ENCODE results near the gene UBE2U. TPM values are rescaled to one million over a fixed set of nuclear protein-coding genes. Genes with fewer than 3 reads are reported as not detected.

UBE2U gene
- total and polyA plus RNA-seq, 10 of the 15 experiments (the other 5 are each of a cell fraction or from before 2014, with no cell fraction given) = not detected

- TF ChIP-seq SIX5 (IDR thresholded peaks at IDR 0.05; ENCODE audit: low read depth, low read length, severe bottlenecking) = no peak
- TF ChIP-seq JUNB (IDR thresholded peaks at IDR 0.05) = no peak
- no peak for TF ChIP-seq ZBTB40 (IDR thresholded peaks at IDR 0.05; ENCODE audit: borderline replicate concordance)
- TF ChIP-seq BMI1 (IDR thresholded peaks at IDR 0.05; ENCODE audit: borderline replicate concordance) = no peak
- no peak for TF ChIP-seq IKZF2 (IDR thresholded peaks at IDR 0.05)
- no peak for TF ChIP-seq REST (IDR thresholded peaks at IDR 0.05; ENCODE audit: low read depth, low read length)
- TF ChIP-seq, protein P1, sequence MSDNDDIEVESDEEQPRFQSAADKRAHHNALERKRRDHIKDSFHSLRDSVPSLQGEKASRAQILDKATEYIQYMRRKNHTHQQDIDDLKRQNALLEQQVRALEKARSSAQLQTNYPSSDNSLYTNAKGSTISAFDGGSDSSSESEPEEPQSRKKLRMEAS (IDR thresholded peaks at IDR 0.05; ENCODE audit: low read depth, low read length) = no peak
Measured at GRCh38 chr1:64212031-64212430, 8.6 kb downstream of the UBE2U start (continued).

Data from GM12878 (cell line).